GM21528 (cell line): Measurements from ENCODE around the gene CYP4F3.
"Not testable (repeated sequence)": the region's sequence is repeated elsewhere in the genome, so short reads cannot be mapped to it uniquely, and the experiment has no call there.

Source experiments
- ATAC-seq: cut with Tn5 transposase; IDR thresholded peaks from one replicate; pipeline ENCODE4 v1.9.1; 2021; ENCODE audit warnings: mild to moderate bottlenecking, moderate library complexity; ENCODE audit not compliant: unreplicated experiment, low FRiP score

The CYP4F3 gene

GRCh38 chr19:15629003-15629880 lies 11.5 kb upstream of the CYP4F3 start:
- ATAC-seq = no peak

- ATAC-seq = no peak
Measured at GRCh38 chr19:15631817-15632216, 8.9 kb upstream of the CYP4F3 start.

DNA sequence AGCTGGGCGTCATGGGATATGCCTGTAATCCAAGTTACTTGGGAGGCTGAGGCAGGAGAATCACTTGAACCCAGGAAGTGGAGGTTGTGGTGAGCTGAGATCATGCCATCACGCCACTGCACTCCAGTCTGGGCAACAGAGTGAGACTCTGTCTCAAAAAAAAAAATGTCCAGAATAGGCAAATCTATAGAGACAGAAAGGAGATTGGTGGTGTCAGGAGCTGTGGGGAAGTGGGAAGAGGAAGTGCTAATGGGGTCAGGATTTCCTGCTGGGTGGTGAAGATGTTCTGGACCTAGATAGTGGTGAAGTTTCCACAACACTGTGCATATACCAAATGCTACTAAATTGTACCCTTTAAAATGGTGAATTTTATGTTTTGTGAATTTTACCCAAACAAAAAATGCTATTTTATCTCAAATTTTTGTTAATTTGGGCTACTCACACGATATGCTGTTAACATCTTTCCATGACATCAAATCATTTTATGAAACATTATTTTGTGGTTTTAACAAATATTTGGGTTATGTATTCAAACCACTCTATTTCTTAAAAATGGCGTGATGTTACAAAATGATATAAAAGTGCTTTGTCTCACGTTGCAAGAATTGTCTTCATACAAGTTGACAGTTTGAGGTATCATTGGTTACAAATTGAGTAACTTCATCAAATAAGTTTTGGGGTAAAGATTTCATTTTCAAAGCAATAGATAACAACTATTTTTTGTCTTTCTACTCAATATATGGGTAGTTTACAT lies 7.4 kb upstream of the CYP4F3 start:
- ATAC-seq = no peak

DNA sequence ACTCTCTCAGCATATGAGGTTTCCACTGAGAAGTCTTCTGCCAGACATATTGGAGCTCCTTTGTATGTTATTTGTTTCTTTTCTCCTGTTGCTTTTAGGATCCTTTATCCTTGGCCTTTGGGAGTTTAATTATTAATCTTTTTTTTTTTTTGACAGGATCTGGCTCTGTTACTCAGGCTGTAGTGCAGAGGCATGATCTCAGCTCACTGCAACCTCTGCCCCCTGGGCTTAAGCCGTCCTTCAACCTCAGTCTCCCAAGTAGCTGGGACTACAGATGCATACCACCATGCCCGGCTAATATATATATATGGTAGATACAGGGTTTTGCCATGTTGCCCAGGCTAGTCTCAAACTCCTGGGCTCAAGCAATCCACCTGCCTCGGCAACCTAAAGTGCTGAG lies 6.6 kb upstream of the CYP4F3 start:
- ATAC-seq = no peak

DNA sequence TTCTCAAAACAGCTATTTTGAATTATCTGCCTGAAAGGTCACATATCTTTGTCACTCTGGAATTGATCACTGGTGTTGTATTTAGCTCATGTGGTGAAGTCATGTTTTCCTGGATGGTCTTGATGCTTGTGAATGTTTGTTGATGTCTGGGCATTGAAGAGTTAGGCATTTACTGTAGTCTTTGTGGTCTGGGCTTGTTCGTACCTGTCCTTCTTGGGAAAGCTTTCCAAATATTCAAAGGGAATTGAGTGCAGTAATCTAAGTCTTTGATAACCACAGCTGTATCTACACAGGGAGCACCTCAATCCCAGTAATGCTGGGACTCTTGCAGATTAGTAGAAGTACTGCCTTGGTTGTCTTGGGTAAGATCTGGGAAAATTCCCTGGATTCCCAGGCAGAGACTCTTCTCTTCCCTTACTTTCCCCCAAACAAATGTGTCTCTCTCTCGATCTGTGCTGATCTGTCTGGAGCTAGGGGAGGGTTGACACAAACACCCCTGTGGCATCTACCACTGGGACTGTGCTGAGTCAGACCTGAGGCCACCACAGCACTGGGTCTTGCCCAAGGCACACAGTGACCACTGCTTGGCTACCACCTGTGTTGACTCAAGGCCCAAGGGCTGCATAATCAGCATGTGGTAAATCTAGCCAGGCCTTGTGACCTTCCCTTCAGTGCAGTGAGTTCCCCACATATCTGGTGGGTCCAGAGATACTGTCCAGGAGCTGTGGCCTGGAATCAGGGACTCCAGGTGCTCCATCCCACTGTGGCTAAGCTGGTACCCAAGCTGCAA lies 5.5 kb upstream of the CYP4F3 start:
- ATAC-seq = no peak

GRCh38 chr19:15636026-15636425 lies 4.7 kb upstream of the CYP4F3 start:
- no peak for ATAC-seq

- no peak for ATAC-seq
Measured at GRCh38 chr19:15639596-15639995, 1.1 kb upstream of the CYP4F3 start.

DNA sequence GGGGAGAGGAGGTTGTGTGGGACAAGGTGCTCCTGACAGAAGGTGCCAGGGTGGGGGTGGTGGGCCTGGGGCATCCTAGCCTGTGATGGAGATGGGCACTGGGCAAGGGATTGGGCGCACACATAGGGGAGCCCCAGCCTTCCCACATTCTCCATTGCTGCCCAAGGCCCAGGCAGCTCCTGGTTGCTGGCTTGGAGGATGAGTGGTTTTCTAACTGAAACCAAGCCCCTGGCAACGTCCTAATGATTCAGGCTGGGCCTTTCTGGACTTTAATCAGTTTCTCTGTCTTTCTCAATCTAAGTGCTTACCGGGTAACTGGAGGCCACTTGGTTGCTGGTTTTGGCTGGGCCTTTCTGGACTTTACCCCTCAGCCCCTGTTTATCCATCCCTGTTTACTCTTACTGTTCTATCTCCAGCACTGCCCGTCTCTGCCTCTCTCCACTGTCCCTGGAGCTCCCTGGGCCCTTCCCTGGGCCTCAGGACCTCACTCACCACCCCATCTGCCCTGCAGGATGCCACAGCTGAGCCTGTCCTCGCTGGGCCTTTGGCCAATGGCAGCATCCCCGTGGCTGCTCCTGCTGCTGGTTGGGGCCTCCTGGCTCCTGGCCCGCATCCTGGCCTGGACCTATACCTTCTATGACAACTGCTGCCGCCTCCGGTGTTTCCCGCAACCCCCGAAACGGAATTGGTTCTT lies 354 bp downstream of the CYP4F3 start:
- no peak for ATAC-seq

GRCh38 chr19:15641901-15642491 lies 1.3 kb downstream of the CYP4F3 start:
- no peak for ATAC-seq

DNA sequence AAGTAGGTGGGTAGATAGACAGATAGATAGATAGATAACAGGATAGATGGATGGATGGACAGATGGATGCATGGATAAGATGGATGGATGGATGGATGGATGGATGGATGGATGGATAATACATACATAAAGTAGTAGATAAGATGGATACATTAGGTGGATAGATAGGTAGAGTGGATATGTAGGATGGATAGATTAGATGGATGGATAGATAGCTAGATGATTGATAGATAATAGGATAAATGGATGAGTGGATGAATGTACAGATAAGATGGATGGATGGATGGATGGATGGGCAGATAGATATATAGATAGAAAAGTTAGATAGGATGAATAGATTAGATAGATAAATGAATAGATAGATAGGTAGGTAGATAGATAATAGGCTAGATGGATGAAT lies 2.1 kb downstream of the CYP4F3 start:
- no peak for ATAC-seq

DNA sequence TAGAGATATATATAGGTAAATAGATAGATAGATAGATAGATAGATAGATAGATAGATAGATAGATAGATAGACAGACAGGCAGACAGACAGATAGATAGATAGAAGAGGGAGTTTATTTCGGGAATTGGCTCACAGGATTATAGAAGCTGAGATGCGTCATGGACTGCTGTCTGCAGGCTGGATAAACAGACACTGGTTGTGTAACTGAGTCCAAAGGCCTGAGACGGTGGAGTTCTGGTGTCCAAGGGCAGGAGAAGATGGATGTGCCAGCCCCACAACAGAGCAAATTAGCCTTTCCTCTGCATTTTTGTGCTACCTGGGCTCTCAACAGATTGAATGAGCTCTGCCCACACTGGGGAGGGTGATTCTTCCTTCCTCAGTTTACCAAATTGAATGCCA lies 2.7 kb downstream of the CYP4F3 start:
- ATAC-seq = no peak

DNA sequence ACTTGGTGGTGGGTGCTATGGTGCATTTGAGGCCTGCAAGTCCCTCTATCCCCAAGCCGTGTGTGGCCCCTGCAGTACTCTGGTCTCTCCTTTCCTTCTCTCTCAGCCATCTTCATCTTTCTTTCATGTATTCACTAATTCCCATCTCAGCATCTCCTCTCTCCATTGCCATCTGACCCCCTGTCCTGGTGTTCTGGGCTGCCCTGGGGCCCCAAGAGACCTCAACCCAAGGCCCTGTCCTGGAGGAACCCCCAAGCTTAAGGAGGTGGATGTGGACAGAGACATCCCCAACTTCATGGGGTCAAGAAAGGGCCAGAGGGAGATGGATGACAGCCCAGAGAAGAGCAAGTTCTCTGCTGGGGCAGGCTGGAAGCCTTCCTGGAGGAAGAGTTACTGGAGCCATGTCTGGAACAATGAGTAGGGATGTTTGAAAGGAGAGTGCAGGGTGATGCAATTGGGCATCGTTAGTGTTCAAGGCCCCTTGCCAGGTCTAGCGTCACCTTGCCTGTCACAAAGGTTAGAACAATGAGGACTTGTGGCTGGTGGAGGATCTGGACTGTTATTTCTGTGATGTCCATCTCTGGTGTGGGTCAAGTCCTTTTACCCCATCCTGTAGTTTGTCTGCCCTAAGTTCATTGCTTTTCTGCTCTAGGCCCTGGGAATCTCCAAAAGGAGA lies 3.5 kb downstream of the CYP4F3 start:
- no peak for ATAC-seq

GRCh38 chr19:15644816-15645215 lies 4.1 kb downstream of the CYP4F3 start:
- no peak for ATAC-seq

DNA sequence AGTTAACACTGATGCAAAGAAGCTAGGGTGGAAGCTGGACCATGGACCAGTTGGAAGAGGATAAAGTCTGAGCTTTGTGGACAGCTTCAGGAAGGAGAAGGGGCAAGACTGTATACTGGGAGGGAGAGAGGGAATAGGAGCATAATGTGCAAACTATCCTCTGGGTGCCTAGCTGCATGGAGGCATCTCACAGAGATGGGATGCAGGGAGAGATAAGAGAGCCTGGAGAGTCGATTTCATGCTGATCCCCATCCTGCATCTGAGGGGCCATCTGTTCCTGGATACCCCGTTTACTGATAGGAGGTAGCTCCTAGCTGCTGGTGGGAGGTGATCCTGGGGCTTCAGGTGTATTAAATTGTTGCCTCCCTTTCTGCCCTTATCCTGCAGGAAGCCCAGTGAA lies 8.8 kb downstream of the CYP4F3 start:
- no peak for ATAC-seq

DNA sequence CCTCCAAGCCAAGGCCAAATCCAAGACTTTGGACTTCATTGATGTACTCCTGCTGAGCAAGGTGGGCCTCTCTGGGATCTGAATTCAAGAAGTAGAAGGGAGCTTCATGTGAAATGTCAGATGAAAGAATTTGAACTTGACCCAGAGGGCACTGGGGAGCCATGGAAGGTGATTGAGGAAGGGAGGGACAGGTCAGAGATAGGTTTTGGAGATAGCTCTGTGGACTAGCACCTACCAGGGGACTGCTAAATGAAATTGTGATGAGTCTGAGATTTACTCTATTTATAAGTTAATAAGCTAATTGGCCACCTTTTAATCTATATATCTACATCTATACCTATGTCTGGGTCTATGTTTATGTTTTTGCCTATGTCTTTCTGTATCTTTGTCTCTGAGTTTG lies 9.4 kb downstream of the CYP4F3 start:
- ATAC-seq = not testable (repeated sequence)

- no peak for ATAC-seq
Measured at GRCh38 chr19:15651791-15652190, 11.1 kb downstream of the CYP4F3 start.

- no peak for ATAC-seq
Measured at GRCh38 chr19:15652559-15653278, 12.0 kb downstream of the CYP4F3 start.

DNA sequence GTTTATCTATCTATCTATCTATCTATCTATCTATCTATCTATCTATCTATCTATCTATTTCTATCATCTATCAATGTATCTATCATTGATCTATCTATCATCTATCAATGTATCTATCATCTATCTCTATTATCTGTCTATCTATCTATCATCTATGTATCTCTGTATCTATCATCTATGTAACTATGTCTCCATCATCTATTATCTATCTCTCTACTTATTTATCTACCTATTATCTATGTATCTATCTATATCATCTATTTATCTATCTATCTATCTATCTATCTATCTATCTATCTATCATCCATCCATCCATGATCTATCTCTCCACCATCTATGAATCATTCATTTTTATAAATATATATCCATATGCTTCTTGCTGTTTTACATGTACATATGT lies 15.8 kb downstream of the CYP4F3 start:
- ATAC-seq = no peak

- ATAC-seq = no peak
Measured at GRCh38 chr19:15663247-15663646, 22.6 kb downstream of the CYP4F3 start.
